Common myeloid progenitor, CD34-positive (primary cell): ENCODE results near the gene PIP4K2C.
"Not testable (repeated sequence)": the region's sequence is repeated elsewhere in the genome, so short reads cannot be mapped to it uniquely, and the experiment has no call there.

ENCODE experiments used
- CTCF ChIA-PET: fragments of 350-600 bp; sonication (Branson Sonifier 250); formaldehyde crosslinking; loops from one replicate; lab custom pipeline; 2021; ENCODE audit warnings: antibody characterized with exemption; lab: Charles Lee
- POLR2A ChIA-PET: fragments of 350-600 bp; sonication (Branson Sonifier 250); formaldehyde crosslinking; loops from one replicate; lab custom pipeline; 2021; ENCODE audit warnings: antibody characterized with exemption; lab: Charles Lee
- DNase-seq, 3 donors: peaks; one replicate each; pipeline versions ENCODE4 v3.0.0 to v3.0.0-alpha.2; 2013
- H3K27ac ChIP-seq, 2 experiments: 1 replicate in 1 of 2; 2 replicates in 1 of 2; pipeline ENCODE4 v1.7.0; 2013; ENCODE audit warnings: inconsistent platforms in 2 of 2, low read length in 2 of 2, mild to moderate bottlenecking in 2 of 2, low read depth in 1 of 2, moderate library complexity in 1 of 2; ENCODE audit not compliant: severe bottlenecking in 2 of 2, insufficient read depth in 1 of 2, poor library complexity in 1 of 2
- H3K27me3 ChIP-seq, 5 experiments: replicated peaks in 2 of 5; 1 replicate in 3 of 5; 2 replicates in 2 of 5; pipeline versions ENCODE4 v1.6.1 to v1.7.0; 2013; ENCODE audit warnings: low read length in 4 of 5, mild to moderate bottlenecking in 2 of 5, moderate library complexity in 2 of 5, inconsistent platforms in 1 of 5; ENCODE audit not compliant: insufficient read depth in 5 of 5, control insufficient read depth in 4 of 5
- H3K36me3 ChIP-seq, 4 experiments: 1 replicate in 2 of 4; 2 replicates in 2 of 4; pipeline versions ENCODE4 v1.6.1 to v1.7.0; 2013; ENCODE audit warnings: low read length in 3 of 4, control low read depth in 1 of 4, mild to moderate bottlenecking in 1 of 4; ENCODE audit not compliant: control insufficient read depth in 4 of 4, insufficient read depth in 4 of 4
- H3K4me1 ChIP-seq, 4 experiments: 1 replicate in 3 of 4; 2 replicates in 1 of 4; pipeline versions ENCODE4 v1.6.1 to v1.7.1; 2013; ENCODE audit warnings: low read length in 3 of 4, mild to moderate bottlenecking in 3 of 4, control low read depth in 1 of 4, inconsistent platforms in 1 of 4, moderate library complexity in 1 of 4; ENCODE audit not compliant: control insufficient read depth in 4 of 4, insufficient read depth in 4 of 4; ENCODE audit errors: control extremely low read depth in 1 of 4
- H3K4me3 ChIP-seq, 7 experiments: 1 replicate in 4 of 7; 2 replicates in 3 of 7; pipeline versions ENCODE4 v1.5.1 to v1.7.0; 2013; ENCODE audit warnings: mild to moderate bottlenecking in 7 of 7, low read length in 6 of 7, moderate library complexity in 6 of 7, inconsistent platforms in 2 of 7, low read depth in 2 of 7, control low read depth in 1 of 7; ENCODE audit not compliant: insufficient read depth in 4 of 7, control insufficient read depth in 1 of 7; ENCODE audit errors: extremely low read depth in 1 of 7
- H3K9me3 ChIP-seq, 5 experiments: 1 replicate in 4 of 5; 2 replicates in 1 of 5; pipeline versions ENCODE4 v1.6.1 to v1.7.1; 2013; ENCODE audit warnings: low read length in 4 of 5, mild to moderate bottlenecking in 2 of 5, inconsistent platforms in 1 of 5, low read depth in 1 of 5, moderate library complexity in 1 of 5; ENCODE audit not compliant: control insufficient read depth in 4 of 5, insufficient read depth in 2 of 5; ENCODE audit errors: control extremely low read depth in 1 of 5
- WGBS: methylation state at CpG from one replicate; pipeline ENCODE4 v1.1.5; 2013; ENCODE audit not compliant: insufficient coverage; 5-methylcytosine and 5-hydroxymethylcytosine counted together

PIP4K2C gene

GRCh38 chr12:57640175-57641042 lies 49.4 kb downstream of the PIP4K2C start:
- Histone ChIP-seq H3K27ac (no peak overlapping the region), H3K4me3 (no peak overlapping the region), H3K4me1 (no peaks in the 10 kb centered on the region), H3K9me3 (peaks cover 0 to 4% (median 0%) of the 10 kb centered on the region in 5 experiments), H3K36me3 (no peaks in the 10 kb centered on the region), H3K27me3 (peaks cover 0 to 11% (median 3%) of the 10 kb centered on the region in 5 experiments)
- DNase-seq = no peak
- ChIA-PET CTCF (interaction anchor here (0.6 to 2.2 kb wide), 2 partner anchors 12 to 31 kb away, joined by 5 to 7 read pairs; no protein-coding TSS in a partner anchor), POLR2A (no interaction called here)
- WGBS = 92% methylated on average over 7 of the region's 7 CpGs

- Histone ChIP-seq H3K4me3 (no peak overlapping the region), H3K36me3 (no peaks in the 10 kb centered on the region), H3K27ac (no peak overlapping the region), H3K27me3 (peaks cover 0 to 11% (median 3%) of the 10 kb centered on the region in 5 experiments), H3K4me1 (no peaks in the 10 kb centered on the region), H3K9me3 (peaks cover 0 to 7% (median 1%) of the 10 kb centered on the region in 5 experiments)
- CTCF ChIA-PET = interaction anchor here (0.8 to 1.8 kb wide), 7 partner anchors 11 to 66 kb away, joined by 3 to 6 read pairs (median 4); no protein-coding TSS in a partner anchor
- WGBS = 47% methylated on average over 3 of the region's 5 CpGs
- peak in 2 of 3 donors; percentile 26 to 27 for DNase-seq
- POLR2A ChIA-PET = no interaction called here
Measured at GRCh38 chr12:57641699-57642442, 50.9 kb downstream of the PIP4K2C start.

DNA sequence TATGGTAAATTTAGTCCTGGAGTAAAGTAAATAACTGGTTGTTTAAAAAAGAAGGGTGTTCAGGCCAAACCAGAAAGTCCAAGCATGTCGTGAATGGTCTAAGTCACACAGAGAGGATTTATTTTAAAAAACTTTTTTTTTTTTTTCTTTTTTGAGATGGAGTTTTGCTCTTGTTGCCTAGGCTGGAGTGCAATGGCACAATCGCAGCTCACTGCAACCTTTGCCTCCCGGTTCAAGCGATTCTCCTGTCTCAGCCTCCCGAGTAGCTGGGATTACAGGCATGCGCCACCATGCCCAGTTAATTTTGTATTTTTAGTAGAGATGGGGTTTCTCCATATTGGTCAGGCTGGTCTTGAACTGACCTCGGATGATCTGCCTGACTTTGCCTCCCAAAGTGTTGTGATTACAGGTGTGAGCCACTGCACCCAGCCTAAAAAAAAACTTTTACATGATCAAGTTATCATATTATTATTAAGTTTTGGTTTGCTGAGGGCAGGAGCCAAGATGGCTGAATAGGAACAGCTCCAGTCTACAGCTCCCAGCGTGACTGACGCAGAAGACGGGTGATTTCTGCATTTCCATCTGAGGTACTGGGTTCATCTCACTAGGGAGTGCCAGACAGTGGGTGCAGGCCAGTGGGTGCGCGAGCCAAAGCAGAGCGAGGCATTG lies 55.1 kb downstream of the PIP4K2C start:
- WGBS = no CpG with 5 or more reads among the region's 13 CpGs
- H3K36me3 ChIP-seq, H3K9me3 ChIP-seq, H3K4me3 ChIP-seq, POLR2A ChIA-PET, H3K27me3 ChIP-seq, H3K27ac ChIP-seq, H3K4me1 ChIP-seq: not testable (repeated sequence)
- CTCF ChIA-PET = interaction anchor here (1.0 kb wide), 1 partner anchor 61 kb away, joined by 3 read pairs; no protein-coding TSS in a partner anchor
- DNase-seq = peak in 2 of 3 donors; percentile 45 to 56

DNA sequence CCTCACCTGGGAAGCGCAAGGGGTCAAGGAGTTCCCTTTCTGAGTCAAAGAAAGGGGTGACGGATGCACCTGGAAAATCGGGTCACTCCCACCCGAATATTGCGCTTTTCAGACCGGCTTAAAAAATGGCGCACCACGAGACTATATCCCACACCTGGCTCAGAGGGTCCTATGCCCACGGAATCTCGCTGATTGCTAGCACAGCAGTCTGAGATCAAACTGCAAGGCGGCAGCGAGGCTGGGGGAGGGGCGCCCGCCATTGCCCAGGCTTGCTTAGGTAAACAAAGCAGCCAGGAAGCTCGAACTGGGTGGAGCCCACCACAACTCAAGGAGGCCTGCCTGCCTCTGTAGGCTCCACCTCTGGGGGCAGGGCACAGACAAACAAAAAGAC lies 55.7 kb downstream of the PIP4K2C start:
- H3K36me3 ChIP-seq, DNase-seq, H3K27ac ChIP-seq, POLR2A ChIA-PET, H3K4me3 ChIP-seq, H3K4me1 ChIP-seq, H3K9me3 ChIP-seq, H3K27me3 ChIP-seq: not testable (repeated sequence)
- CTCF ChIA-PET = interaction anchor here (1.0 kb wide), 1 partner anchor 62 kb away, joined by 3 read pairs; no protein-coding TSS in a partner anchor
- WGBS = no CpG with 5 or more reads among the region's 15 CpGs
